T-helper 2 cell treated with Interferon-gamma antibody and Interleukin-4, amounts not matched to agents 5 μg/mL and 100 μg/mL, for 36 hours (primary cell): ENCODE data around the gene CORO7.

Experiments
- DNase-seq: peaks from one replicate; pipeline ENCODE4 v3.0.0; 2021; ENCODE audit warnings: low spot score
- H3K27ac Mint-ChIP-seq: one replicate; pipeline ENCODE4 v1.8.0; 2021; ENCODE audit warnings: mild to moderate bottlenecking, mixed read lengths
- H3K27me3 Mint-ChIP-seq: one replicate; pipeline ENCODE4 v1.8.0; 2021; ENCODE audit warnings: low read depth, mixed read lengths
- H3K36me3 Mint-ChIP-seq: one replicate; pipeline ENCODE4 v1.8.0; 2021; ENCODE audit warnings: low read depth, mixed read lengths
- H3K4me1 Mint-ChIP-seq: one replicate; pipeline ENCODE4 v1.8.0; 2021; ENCODE audit warnings: low read depth, mixed read lengths
- H3K4me3 Mint-ChIP-seq: one replicate; pipeline ENCODE4 v1.8.0; 2022; ENCODE audit warnings: mild to moderate bottlenecking, moderate library complexity, mixed read lengths
- H3K9me3 Mint-ChIP-seq: one replicate; pipeline ENCODE4 v1.8.0; 2021; ENCODE audit warnings: mixed read lengths

CORO7 gene

DNA sequence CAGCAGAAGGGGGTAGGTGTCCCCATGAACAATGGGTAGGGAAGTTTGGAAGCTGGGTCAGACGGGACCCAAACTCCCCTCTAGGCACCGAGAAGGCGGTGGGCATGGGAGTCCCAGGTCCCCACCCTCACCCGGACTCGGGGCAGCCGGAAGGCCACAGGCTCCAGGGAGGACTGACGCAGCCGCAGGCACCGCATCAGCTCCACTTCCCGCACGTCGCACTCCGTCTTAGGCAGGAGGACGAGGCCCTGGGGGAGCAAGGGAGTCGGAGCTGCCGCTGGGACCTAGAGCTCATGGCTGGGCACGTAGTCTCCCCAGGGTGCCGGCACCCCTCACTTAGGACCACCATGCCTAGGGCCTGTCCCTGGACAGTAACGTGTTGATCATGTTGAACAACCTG, 58.2 kb downstream of the CORO7 start:
- no peaks in the 10 kb centered on the region for H3K27me3 Mint-ChIP-seq
- peaks cover 4% of the 10 kb centered on the region for H3K4me1 Mint-ChIP-seq
- peaks cover 35% of the 10 kb centered on the region for H3K36me3 Mint-ChIP-seq
- DNase-seq: no peak
- H3K9me3 Mint-ChIP-seq: no peaks in the 10 kb centered on the region
- no peak overlapping the region for H3K4me3 Mint-ChIP-seq
- H3K27ac Mint-ChIP-seq: no peak overlapping the region

DNA sequence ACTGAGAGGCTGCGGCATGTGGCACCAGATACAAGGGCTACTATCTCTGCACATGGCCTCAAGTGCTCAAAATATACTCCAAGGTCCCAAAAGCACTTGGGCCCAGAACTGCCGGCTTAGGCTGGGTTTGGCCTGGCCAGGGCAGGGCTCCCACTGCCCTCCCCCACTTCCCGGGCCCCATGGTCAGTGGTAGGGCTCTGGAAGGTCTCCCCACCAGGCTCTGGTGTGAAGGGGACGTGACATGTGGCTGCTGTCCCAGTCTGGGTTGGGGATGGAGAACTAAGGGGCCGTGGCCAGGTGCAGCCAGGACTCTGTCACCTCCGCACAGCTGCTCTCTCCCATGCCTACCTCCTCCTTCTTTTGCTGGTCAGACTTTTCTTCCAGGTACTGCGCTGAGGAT, 59.6 kb downstream of the CORO7 start:
- H3K4me1 Mint-ChIP-seq: peaks cover 4% of the 10 kb centered on the region
- H3K9me3 Mint-ChIP-seq: no peaks in the 10 kb centered on the region
- no peak overlapping the region for H3K27ac Mint-ChIP-seq
- peaks cover 27% of the 10 kb centered on the region for H3K36me3 Mint-ChIP-seq
- no peak for DNase-seq
- H3K4me3 Mint-ChIP-seq: no peak overlapping the region
- no peaks in the 10 kb centered on the region for H3K27me3 Mint-ChIP-seq

DNA sequence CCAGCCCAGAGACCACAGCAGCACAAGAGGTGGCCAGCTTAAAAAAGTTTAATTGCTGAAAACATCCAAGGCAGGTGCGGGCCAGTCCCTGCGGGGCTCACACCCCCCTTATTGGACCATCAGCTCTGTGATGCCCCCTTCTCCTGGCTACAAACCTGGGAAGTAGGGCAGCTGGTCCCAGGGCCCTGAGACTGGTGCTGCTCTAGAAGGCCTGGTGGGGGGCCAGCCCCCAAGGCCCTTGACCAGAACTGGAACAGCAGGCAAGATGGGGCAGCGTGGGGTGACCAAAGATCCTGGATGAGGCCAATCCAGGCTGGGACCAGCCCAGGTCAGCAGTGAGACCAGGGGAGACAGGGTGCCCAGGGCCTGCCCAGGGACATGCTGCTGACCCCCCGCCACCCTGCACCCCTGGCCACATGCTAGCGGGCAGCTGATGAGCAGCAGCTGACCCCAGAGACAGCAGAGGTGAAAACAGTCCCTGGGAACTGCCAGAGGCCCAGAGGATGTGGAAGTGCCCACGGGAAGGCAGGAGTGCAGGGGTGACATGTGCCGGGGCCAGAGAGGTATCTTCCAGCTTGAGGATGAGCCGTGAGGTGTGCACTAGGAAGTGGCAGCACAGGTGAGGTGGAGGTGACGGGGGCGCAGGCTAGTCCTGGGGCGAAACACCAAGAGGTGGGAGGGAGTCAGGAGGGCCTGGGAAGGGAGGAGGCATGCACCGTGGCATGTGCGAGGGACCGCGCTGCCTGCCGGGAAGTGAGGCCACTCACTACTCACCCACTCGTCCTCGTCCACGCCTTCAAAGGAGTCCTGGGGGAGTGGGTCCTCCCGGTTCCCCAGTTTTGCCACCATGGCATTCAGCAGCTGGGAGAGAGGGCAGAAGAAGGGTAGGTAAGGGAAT, 61.6 kb downstream of the CORO7 start:
- Mint-ChIP-seq H3K27me3 (no peaks in the 10 kb centered on the region), H3K9me3 (no peaks in the 10 kb centered on the region), H3K4me3 (no peak overlapping the region), H3K36me3 (peaks cover 25% of the 10 kb centered on the region), H3K4me1 (peaks cover 6% of the 10 kb centered on the region), H3K27ac (peak overlapping the region; percentile 15)
- DNase-seq: no peak

DNA sequence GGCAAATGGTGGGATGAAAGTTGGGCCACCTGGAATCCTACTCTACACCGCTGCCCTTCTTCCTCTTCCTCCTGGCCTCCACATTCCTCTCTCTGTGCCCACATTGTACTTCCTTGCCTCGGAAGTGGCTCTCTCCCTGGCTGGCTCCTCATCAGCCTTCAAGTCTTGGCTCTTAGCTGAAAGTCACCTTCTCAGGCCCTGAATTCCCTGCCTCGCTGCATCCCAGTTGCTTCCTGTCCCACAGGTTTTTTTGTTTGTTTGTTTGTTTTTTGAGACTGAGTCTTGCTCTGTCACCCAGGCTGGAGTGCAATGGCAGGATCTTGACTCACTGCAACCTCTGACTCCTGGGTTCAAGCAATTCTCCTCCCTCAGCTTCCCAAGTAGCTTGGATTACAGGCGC, 62.7 kb downstream of the CORO7 start:
- Mint-ChIP-seq H3K36me3 (peaks cover 21% of the 10 kb centered on the region), H3K4me3 (no peak overlapping the region)
- DNase-seq: no peak

DNA sequence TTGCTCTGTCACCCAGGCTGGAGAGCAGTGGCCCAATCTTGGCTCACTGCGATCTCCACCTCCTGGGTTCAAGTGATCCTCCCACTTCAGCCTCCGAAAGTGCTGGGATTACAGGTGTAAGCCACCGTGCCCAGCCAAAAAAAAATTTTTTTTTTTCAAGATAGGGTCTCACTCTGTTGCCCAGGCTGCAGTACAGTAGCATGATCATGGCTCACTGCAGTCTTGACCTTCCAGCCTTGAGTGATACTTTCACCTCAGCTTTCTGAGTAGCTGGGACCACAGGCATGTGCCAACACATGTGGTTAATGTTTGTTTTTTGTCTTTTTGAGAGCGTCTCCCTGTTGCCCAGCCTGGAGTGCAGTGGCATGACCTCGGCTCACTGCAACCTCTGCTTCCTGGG, 63.6 kb downstream of the CORO7 start:
- Mint-ChIP-seq H3K4me3 (no peak overlapping the region), H3K36me3 (peaks cover 21% of the 10 kb centered on the region), H3K4me1 (peaks cover 5% of the 10 kb centered on the region), H3K27me3 (no peaks in the 10 kb centered on the region), H3K9me3 (no peaks in the 10 kb centered on the region), H3K27ac (no peak overlapping the region)
- no peak for DNase-seq

More for the DNA sequence above, 62.7 kb downstream of the CORO7 start:
- no peaks in the 10 kb centered on the region for H3K27me3 Mint-ChIP-seq
- H3K4me1 Mint-ChIP-seq: peaks cover 5% of the 10 kb centered on the region
- no peaks in the 10 kb centered on the region for H3K9me3 Mint-ChIP-seq
- H3K27ac Mint-ChIP-seq: no peak overlapping the region

DNA sequence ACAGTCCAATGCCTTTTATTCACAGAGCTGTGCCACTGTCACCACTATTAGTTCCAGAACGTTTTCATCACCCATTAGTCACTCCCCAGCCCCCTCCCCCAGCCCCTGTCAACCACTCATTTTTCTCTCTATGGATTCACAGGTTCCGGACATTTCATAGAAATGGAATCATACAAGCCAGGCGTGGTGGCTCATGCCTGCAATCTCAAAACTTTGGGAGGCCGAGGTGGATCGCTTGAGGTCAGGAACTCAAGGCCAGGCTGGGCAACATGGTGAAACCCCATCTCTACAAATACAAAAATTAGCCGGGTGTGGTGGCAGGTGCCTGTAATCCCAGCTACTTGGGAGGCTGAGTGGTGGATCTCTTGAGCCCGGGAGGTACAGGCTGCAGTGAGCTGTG, 64.5 kb downstream of the CORO7 start:
- Mint-ChIP-seq H3K27me3 (no peaks in the 10 kb centered on the region), H3K36me3 (peaks cover 19% of the 10 kb centered on the region), H3K4me3 (peak overlapping the region; percentile 97), H3K4me1 (peaks cover 5% of the 10 kb centered on the region), H3K9me3 (no peaks in the 10 kb centered on the region), H3K27ac (peak overlapping the region; percentile 66)
- no peak for DNase-seq

DNA sequence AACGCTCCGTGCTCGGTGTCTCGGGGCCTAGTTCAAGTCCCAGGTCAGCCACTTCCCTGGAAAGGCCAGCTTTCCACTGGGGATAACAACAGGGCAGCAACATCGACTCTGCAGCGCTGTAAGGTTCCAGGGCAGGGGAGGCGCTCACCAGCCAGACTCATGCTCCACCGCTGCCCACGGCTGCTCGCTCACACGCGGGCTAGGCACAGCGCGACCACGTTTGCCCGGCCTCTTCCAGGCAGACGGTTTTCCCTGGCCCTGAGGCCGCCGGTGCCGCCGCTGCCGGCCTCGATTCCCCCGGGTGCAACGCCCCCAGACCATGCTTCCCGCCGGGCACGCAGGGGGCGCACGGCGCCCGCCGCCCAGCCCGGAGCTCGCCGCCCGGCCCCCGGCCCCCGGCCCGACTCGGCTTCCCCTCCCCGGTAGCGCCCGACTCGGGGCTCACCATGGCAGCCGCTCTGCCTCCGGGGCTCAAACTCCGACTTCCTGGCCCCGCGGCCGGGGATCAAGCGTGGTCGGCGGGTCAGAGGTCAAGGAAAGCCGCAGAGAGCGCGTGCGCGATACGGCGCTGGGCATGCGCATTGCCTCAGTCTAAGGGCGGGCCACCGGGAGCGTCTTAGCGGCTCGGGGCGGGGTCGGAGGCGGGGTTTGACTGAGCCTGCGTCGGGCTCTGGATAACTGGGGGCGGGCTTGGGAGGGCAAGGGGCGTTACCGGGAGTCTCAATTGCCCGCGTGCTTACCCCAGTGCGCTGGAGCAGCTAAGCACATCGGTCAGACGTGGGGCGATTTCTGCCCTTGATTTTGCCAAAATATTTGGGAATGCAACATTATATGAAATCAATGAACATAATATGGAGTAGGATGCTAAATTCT, 65.4 kb downstream of the CORO7 start, which contains the start of gene PAM16:
Gene PAM16, minus strand, starts transcription at position 535 of the 873 bp plus-strand sequence. Its CDS starts 87 bp downstream, at position 448.
- peaks cover 19% of the 10 kb centered on the region for H3K36me3 Mint-ChIP-seq
- H3K9me3 Mint-ChIP-seq: no peaks in the 10 kb centered on the region
- H3K27me3 Mint-ChIP-seq: no peaks in the 10 kb centered on the region
- H3K4me3 Mint-ChIP-seq: peak within 1 kb of the TSS; percentile 97
- peak within 1 kb of the TSS; percentile 90 for H3K27ac Mint-ChIP-seq
- peaks cover 5% of the 10 kb centered on the region for H3K4me1 Mint-ChIP-seq
- DNase-seq: peak; percentile 99

DNA sequence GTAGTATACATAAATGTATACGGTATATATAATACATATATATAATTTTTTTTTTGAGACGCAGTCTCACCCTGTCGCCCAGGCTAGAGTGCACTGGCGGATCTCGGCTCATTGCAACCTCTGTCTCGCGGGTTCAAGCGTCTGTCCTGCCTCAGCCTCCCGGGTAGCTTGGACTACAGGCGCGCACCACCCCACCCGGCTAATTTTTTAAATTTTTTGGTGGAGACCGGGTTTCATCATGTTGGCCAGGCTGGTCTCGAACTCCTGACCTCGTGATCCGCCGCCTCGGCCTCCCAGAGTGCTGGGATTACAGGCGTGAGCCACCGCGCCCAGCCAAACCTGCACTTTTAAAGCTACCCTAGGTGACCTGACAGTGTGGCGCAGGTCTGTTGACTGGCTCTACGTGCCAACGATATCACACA, 66.0 kb downstream of the CORO7 start:
- Mint-ChIP-seq H3K9me3 (no peaks in the 10 kb centered on the region), H3K36me3 (peaks cover 19% of the 10 kb centered on the region), H3K4me1 (peaks cover 5% of the 10 kb centered on the region), H3K27me3 (no peaks in the 10 kb centered on the region), H3K27ac (peak overlapping the region; percentile 90), H3K4me3 (peak overlapping the region; percentile 97)
- DNase-seq: no peak

DNA sequence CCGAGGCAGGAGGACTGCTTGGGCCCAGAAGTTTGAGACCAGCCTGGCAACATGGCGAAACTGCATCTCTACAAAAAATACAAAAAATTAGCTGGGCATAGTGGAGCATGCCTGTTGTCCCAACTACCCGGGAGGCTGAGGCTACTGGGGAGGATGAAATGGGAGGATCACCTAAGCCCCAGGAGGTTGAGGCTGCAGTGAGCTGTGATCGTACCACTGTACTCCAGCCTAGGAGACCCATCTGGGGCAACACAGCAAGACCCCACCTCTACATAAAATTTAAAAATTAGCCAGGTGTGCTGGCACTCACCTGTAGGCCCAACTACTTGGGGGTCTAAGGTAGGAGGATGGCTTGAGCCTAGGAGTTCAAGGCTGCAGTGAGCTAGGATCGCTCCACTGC, 67.1 kb downstream of the CORO7 start:
- DNase-seq: no peak
- H3K9me3 Mint-ChIP-seq: no peaks in the 10 kb centered on the region
- H3K4me3 Mint-ChIP-seq: peak overlapping the region; percentile 32
- H3K36me3 Mint-ChIP-seq: peaks cover 17% of the 10 kb centered on the region
- no peak overlapping the region for H3K27ac Mint-ChIP-seq
- no peaks in the 10 kb centered on the region for H3K27me3 Mint-ChIP-seq
- H3K4me1 Mint-ChIP-seq: peaks cover 5% of the 10 kb centered on the region

DNA sequence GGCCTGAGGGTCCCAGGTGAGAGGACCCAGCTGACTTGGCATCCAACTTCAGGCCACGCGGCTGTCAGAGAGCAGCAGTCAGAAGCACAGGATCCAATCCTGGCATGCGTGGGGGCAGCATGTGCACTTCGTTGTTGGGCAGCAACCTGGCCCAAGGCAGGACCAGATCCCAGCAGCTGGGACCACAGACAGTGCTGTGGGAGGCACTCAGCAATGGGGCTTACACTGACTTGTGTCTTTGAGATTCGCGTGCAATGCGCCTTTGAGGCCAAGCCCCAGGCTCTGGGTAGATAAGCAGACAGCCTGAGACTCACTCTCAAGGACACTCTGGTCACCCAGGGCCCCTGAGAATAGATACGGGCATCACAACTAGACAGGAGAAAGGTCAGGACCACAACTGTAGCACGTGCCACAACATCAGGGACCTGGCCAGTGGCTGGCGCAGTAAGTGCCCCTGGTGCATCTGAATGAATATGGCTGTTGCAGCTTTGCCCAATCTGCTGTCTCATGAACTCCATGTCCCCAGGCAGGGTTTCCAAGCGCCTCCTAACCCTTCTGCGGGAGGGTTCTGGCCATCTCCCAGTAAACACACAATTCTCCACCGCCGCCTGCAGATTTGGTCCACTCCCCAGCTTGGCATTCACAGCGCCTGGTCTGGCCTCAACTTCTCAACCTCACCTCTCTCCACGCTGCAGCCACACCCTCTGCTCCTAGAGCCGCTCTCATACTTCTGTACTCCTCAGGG, 68.5 kb downstream of the CORO7 start:
- peaks cover 2% of the 10 kb centered on the region for H3K4me1 Mint-ChIP-seq
- no peaks in the 10 kb centered on the region for H3K27me3 Mint-ChIP-seq
- H3K36me3 Mint-ChIP-seq: peaks cover 9% of the 10 kb centered on the region
- no peaks in the 10 kb centered on the region for H3K9me3 Mint-ChIP-seq
- H3K4me3 Mint-ChIP-seq: no peak overlapping the region
- peak overlapping the region; percentile 17 for H3K27ac Mint-ChIP-seq
- no peak for DNase-seq

DNA sequence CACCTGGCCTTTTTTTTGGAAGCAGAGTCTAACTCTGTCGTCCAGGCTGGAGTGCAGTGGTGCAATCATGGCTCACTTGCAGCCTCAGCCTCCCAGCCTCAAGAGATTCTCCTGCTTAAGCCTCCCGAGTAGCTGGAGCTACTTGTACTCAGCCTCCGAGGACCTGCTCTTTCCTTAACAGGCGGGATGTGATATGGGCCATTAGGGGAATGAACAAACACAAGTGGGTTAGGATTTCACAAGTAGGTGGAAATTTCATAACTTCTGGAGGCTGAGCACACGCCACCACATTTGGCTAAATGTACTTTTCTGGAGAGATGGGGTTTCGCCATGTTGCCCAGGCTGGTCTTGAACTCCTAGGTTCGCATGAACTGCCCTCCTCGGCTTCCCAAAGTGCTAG, 69.4 kb downstream of the CORO7 start:
- no peak overlapping the region for H3K4me3 Mint-ChIP-seq
- peaks cover 9% of the 10 kb centered on the region for H3K36me3 Mint-ChIP-seq
- no peaks in the 10 kb centered on the region for H3K9me3 Mint-ChIP-seq
- DNase-seq: no peak
- no peaks in the 10 kb centered on the region for H3K27me3 Mint-ChIP-seq
- no peak overlapping the region for H3K27ac Mint-ChIP-seq
- H3K4me1 Mint-ChIP-seq: peaks cover 2% of the 10 kb centered on the region

DNA sequence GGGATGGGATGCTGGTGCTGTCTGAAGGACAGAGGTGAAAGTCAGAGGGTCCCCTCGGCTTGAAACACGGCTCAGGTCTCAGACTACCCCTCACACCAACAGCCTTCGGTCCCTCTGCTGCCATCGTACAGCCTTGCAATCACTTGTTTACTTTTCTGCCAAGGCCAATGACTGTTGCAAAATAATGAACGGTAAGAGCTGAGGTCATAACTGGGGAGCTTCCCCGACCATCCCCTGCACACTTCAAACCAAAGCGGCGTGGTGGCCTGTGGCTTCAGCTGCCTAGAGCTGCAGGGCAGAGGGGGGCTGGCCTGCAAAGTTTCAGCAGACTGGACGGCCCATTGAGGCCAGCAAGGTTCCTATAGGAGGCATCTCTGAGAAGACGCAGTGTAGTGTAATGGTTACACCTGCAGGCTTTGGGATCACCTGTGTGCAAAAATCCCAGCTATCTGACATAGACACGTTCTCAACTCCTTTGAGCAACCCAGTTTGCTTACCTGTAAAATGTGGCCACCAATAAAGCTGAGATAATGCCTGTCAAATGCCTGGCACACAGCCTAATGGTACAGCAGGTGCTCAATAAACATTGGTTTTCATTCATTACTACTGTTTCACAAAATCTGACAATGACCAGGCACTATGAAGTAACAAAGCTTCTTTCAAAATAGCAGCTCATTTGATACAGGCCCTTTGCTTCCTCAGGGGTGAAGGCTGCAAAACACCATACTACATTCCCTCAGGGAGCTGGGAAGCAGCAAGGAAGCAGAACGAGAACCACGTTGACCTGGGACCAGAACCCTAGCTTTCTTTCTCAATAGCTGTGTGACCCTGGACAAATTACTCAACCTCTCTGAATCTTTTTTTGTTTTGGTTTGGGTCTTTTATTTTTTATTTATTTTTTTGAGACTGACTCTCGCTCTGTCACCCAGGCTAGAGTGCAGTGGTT, 70.3 kb downstream of the CORO7 start:
- Mint-ChIP-seq H3K4me1 (no peaks in the 10 kb centered on the region), H3K4me3 (no peak overlapping the region), H3K9me3 (no peaks in the 10 kb centered on the region), H3K36me3 (peaks cover 9% of the 10 kb centered on the region), H3K27ac (peak overlapping the region; percentile 36), H3K27me3 (no peaks in the 10 kb centered on the region)
- no peak for DNase-seq
